ENCODE measurements around the gene ZFP37. TPM values are rescaled to one million over a fixed set of nuclear protein-coding genes. Genes with fewer than 3 reads are reported as not detected.
A peak's percentile ranks its signal among the peaks of the same experiment; 100 is the strongest.
"Not testable (repeated sequence)": the region's sequence is repeated elsewhere in the genome, so short reads cannot be mapped to it uniquely, and the experiment has no call there.

Gene ZFP37
- total RNA-seq, 1 donor from 2014 or later = 2.6 TPM

DNA sequence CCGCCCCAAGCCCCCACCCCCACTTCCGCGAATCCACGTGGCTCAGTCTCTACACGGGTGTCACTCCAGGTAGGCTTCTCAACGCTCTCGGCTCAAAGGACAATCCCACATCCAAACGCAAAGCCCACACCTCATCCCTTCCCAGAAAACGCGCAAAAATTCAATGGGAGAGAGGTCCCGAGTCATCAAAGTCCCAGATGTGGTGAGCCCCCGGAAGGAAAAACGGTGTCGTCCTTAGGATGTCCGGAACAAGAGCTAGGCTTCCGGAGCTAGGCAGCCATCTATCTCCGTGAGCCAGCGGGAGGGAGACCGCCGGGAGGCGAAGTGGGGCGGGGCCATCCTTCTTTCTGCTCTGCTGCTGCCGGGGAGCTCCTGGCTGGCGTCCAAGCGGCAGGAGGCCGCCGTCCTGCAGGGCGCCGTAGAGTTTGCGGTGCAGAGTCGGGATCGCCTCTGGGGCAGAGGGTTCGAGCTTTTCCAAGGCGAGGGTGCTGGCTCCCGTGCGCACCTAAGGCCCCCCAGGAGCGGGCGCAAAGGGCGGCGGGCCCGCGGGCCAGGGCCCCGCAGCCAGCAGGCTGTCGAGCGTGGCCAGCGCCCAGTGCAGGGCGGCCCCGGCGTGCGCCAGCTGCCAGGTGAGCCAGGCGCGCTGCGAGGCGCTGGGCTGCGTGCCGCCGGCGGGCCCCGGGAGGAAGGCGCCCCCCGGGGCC lies 3.2 kb upstream of the ZFP37 start:
- not testable (repeated sequence) for H3K27ac Mint-ChIP-seq, H3K4me3 Mint-ChIP-seq

DNA sequence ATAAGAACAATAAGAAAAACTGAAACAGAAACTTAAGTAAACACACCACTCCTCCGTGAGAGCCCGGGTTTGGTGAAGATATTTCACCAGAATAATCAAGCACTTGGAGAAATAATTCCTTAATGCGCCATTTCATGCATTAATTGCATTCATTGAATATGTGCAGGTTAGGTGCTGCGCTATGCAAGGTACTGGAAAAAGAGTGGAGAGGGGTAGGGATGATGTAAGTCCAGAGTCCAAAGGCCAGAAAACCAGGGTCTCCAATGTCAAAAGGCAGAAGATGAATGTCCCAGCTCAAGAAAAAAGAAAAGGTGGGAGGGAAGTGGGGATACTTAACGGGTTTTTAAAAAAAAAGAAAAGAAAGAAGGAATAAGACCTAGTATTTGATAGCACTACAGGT lies 669 bp upstream of the ZFP37 start:
- TF ChIP-seq, protein P1, sequence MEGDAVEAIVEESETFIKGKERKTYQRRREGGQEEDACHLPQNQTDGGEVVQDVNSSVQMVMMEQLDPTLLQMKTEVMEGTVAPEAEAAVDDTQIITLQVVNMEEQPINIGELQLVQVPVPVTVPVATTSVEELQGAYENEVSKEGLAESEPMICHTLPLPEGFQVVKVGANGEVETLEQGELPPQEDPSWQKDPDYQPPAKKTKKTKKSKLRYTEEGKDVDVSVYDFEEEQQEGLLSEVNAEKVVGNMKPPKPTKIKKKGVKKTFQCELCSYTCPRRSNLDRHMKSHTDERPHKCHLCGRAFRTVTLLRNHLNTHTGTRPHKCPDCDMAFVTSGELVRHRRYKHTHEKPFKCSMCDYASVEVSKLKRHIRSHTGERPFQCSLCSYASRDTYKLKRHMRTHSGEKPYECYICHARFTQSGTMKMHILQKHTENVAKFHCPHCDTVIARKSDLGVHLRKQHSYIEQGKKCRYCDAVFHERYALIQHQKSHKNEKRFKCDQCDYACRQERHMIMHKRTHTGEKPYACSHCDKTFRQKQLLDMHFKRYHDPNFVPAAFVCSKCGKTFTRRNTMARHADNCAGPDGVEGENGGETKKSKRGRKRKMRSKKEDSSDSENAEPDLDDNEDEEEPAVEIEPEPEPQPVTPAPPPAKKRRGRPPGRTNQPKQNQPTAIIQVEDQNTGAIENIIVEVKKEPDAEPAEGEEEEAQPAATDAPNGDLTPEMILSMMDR (IDR thresholded peaks at IDR 0.05) = no peak
- H3K27me3 Mint-ChIP-seq = peaks cover 9% of the 10 kb centered on the region
- CTCF ChIA-PET = no interaction called here

More for the DNA sequence above, 3.2 kb upstream of the ZFP37 start:
- CTCF ChIA-PET; intact Hi-C loops (cut with micrococcal nuclease); ATAC-seq (ENCODE audit: low read depth); H3K27me3 Mint-ChIP-seq; H3K4me1 Mint-ChIP-seq; H3K9me3 Mint-ChIP-seq; DNase-seq; POLR2A ChIA-PET; H3K36me3 Mint-ChIP-seq (ENCODE audit: low read depth): not testable (repeated sequence)

DNA sequence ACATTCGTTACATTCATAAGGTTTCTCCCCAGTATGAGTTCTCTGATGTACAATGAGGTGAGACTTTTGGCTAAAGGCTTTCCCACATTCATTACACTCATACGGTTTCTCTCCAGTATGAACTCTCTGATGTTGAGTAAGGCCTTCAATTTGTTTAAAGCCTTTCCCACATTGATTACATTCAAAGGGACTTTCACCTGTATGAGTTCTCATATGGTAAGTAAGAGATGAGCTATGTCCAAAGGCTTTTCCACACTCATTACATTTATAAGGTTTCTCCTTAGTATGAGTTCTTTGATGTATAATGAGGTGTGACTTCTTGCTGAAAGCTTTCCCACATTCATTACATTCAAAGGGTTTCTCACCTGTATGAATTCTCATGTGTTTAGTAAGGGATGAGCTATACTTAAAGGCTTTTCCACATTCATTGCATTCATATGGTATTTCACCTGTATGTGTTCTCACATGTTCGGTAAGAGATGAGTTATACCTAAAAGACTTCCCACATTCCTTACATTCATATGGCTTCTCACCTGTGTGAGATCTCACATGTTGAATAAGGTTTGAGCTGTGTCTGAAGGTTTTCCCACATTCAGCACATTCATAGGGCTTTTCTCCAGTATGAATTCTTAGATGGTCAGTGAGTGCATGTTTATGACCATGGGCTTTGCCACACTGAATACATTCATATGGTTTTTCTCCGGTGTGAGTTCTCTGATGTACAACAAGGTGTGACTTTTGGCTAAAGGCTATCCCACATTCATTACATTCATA lies 13.5 kb downstream of the ZFP37 start:
- Mint-ChIP-seq H3K27me3 (no peaks in the 10 kb centered on the region), H3K9me3 (peaks cover 40% of the 10 kb centered on the region), H3K27ac (no peak overlapping the region), H3K36me3 (ENCODE audit: low read depth) (peaks cover 58% of the 10 kb centered on the region), H3K4me3 (no peak overlapping the region), H3K4me1 (no peaks in the 10 kb centered on the region)
- CTCF ChIA-PET = no interaction called here
- POLR2A ChIA-PET = no interaction called here
- intact Hi-C loops (cut with micrococcal nuclease) = no loop called here
- TF ChIP-seq, protein P1 (IDR thresholded peaks at IDR 0.05) = no peak
- ATAC-seq (ENCODE audit: low read depth) = no peak
- no peak for DNase-seq

More for the DNA sequence above, 669 bp upstream of the ZFP37 start:
- POLR2A ChIA-PET = no interaction called here
- intact Hi-C loops (cut with micrococcal nuclease) = no loop called here
- Mint-ChIP-seq H3K4me1 (no peaks in the 10 kb centered on the region), H3K4me3 (no peak overlapping the region), H3K36me3 (ENCODE audit: low read depth) (no peaks in the 10 kb centered on the region), H3K27ac (no peak overlapping the region), H3K9me3 (peaks cover 6% of the 10 kb centered on the region)
- DNase-seq = no peak
- ATAC-seq (ENCODE audit: low read depth) = peak; percentile 16

DNA sequence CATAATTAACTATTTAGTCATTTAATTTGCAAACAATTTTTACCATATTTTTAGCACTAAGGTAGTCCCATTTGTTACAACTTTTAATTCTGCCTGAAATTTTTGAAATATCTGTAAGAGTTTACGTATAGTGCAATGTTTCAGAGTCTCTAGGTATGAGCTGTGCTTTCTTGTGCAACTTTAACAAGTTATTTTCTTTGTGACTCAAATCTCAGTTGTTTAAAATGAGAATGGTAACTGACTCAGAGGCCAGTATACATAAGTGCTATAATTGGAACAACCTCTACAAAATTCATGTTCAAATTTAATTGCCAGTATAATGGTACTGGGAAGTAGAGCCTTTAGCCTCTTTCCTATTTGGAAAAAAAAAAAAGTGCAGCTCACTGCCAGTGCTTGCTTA lies 30.3 kb downstream of the ZFP37 start:
- DNase-seq (no peak), ATAC-seq (ENCODE audit: low read depth) (no peak)
- Mint-ChIP-seq H3K9me3 (peaks cover 39% of the 10 kb centered on the region), H3K27me3 (peaks cover 6% of the 10 kb centered on the region), H3K4me1 (no peaks in the 10 kb centered on the region), H3K4me3 (no peak overlapping the region), H3K27ac (no peak overlapping the region), H3K36me3 (ENCODE audit: low read depth) (no peaks in the 10 kb centered on the region)
- TF ChIP-seq, protein P1 (IDR thresholded peaks at IDR 0.05) = no peak
- CTCF ChIA-PET = no interaction called here
- intact Hi-C loops (cut with micrococcal nuclease) = no loop called here
- POLR2A ChIA-PET = no interaction called here

DNA sequence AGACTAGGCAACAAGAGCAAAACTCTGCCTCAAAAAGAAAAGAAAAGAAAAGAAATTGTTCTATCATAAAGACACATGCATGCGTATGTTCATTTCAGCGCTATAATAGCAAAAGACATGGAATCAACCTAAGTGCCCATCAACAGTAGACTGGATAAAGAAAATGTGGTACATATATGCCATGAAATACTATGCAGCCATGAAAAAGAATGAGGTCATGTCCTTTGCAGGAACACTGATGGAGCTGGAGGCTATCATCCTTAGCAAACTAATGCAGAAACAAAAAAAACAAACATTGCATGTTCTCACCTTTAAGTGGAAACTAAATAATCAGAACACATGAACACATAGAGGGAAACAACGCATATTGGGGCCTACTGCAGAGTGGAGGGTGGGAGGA lies 38.3 kb downstream of the ZFP37 start:
- Mint-ChIP-seq H3K27me3 (no peaks in the 10 kb centered on the region), H3K36me3 (ENCODE audit: low read depth) (peaks cover 10% of the 10 kb centered on the region), H3K4me1 (no peaks in the 10 kb centered on the region), H3K4me3 (no peak overlapping the region), H3K9me3 (peaks cover 45% of the 10 kb centered on the region), H3K27ac (no peak overlapping the region)
- intact Hi-C loops (cut with micrococcal nuclease) = no loop called here
- DNase-seq (no peak), ATAC-seq (ENCODE audit: low read depth) (no peak)
- POLR2A ChIA-PET = no interaction called here
- CTCF ChIA-PET = no interaction called here
- TF ChIP-seq, protein P1 (IDR thresholded peaks at IDR 0.05) = no peak

Measured in activated B cell treated with CpG ODN at 0.5 μM for 24 hours (primary cell).